GM19395 (cell line): ENCODE measurements around the gene BST1.

Experiments used
- ATAC-seq: cut with Tn5 transposase; IDR thresholded peaks from one replicate; pipeline ENCODE4 v1.9.1; 2021; ENCODE audit warnings: mild to moderate bottlenecking, moderate library complexity; ENCODE audit not compliant: unreplicated experiment

BST1 gene

GRCh38 chr4:15675356-15675755 is 27.5 kb upstream of the BST1 start:
- ATAC-seq = no peak

GRCh38 chr4:15676039-15676438 is 26.8 kb upstream of the BST1 start:
- ATAC-seq = no peak

- no peak for ATAC-seq
These were observed 26.0 kb upstream of the BST1 start for GRCh38 chr4:15676899-15677298.

DNA sequence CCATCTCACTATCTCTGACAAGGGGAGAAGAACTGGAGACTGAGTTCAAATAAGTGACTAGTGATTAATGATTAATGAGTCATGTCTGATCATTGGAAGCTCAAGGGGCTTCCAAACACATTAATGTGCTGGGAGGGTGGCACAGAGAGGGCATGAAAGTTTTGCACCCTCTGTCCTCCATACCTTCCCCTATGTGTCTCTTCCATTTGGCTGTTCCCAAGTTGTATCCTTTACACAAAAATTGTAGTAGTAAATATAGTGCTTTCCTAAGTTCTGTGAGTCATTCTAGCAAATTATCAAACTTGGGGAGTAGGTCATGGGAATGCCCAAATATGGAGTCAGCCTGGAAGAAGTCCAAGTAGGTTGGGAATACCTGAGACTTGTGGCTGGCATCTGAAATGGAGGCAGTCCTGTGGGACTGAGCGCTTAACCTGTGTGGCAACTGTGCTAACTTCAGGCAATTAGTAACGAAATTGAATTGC is 25.3 kb upstream of the BST1 start:
- ATAC-seq = no peak

DNA sequence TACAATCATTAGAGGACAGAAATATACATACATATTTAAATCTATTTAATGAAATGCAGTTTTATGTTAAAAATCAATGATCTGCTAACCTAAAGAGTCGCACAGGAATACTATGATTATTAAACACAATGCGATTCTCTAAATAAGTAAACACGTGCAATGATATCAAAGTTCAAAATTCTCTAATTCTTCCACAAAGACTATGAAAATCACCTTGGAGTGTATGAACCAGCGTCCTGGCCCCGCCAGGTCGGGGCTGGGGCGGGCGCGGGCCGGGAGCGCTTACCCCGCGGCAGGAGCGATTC is 21.8 kb upstream of the BST1 start:
- ATAC-seq = no peak

DNA sequence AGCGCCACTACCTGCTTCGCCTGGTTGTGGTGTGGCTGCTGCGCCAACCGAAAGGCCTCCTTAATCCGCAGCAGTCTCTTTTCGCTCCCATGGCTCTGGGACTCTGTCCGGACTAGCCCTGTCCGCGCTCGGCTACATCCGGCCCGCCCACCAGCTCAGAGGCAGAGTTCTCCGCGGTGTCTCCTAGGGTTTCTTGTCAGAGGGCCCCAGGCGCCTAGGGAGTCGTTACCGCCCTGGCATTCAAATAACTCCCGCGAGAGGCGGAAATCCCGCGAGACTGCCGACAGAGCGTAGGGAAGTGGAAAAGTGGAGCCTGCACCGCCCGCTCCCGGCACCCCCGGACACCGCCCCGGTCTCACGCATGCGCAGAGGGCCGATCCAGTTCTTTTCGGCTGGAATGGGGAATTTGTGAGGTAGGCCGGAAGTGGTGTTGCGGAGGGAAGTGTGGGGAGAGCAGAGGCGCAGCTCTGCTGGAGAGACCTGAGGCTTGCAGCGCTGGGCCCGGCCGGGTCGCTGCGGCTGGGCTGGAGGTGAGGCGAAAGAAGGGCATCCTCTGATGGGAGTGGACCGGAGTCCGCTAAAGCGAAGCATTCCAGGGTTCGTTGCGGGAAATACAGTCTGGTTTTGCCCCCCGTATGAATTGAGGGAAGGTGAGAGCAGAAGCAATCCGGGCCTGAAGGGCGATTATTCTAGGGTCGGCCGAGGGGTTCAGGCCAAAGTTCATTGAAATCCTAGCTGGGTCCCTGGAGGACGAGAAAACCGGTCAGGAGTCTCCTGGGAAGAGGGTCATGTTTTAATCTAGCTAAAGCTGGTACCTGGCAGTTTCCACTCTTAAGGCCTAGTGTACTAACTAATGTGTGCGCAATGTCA is 21.3 kb upstream of the BST1 start, which contains the start of gene FAM200B:
Gene FAM200B, plus strand, starts transcription at position 456 of the 870 bp plus-strand sequence. CDS start 5,151 bp downstream, outside the sequence.
- peak; percentile 91 for ATAC-seq

GRCh38 chr4:15682242-15683142 is 20.4 kb upstream of the BST1 start:
- peak; percentile 13 for ATAC-seq

DNA sequence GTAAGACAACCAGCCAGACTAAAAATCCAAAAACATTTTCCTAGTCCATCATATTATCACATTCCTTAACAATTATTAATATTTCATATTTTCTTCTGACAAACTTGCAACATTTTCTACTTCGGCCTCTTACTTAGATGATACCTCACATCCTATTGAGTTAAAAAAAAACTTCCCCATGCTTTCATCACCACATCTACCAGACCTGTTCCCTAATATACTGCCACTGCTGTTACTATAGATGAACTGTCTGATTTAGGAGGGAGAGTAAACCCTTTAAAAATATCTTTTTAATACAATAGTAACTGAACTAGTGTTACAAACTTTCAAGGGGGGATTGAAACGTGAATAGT is 19.7 kb upstream of the BST1 start:
- no peak for ATAC-seq

- ATAC-seq = no peak
These were observed 18.4 kb upstream of the BST1 start for GRCh38 chr4:15684498-15684897.

DNA sequence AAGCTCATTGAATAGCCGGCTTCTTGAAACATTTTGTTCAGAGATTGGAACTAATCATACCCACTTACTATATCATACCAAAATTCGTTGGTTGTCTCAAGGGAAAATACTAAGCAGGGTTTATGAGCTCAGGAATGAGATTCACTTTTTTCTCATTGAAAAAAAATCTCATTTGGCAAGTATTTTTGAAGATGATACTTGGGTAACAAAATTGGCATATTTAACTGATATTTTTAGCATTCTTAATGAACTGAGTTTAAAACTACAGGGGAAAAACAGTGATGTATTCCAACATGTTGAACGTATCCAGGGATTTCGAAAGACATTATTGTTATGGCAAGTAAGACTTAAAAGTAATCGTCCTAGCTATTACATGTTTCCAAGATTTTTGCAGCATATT is 14.8 kb upstream of the BST1 start:
- no peak for ATAC-seq

DNA sequence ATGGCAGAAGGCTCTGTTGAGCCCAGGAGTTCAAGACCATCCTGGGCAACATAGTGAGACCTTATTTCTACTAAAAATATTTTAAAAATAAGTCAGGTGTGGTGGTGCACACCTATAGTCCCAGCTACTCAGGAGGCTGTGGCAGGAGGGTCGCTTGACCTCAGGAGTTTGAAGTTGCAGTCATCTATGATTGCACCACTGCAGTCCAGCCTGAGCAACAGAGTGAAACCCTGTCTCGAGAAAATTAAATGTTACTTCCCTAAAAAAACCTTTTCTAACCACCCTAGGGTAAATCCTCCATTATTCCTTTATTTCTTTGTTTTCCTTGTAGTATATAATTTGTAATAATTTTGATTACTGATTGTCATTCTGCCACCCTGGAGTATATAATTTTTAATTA is 13.3 kb upstream of the BST1 start:
- ATAC-seq = no peak

- no peak for ATAC-seq
These were observed 12.7 kb upstream of the BST1 start for GRCh38 chr4:15690020-15690809.

DNA sequence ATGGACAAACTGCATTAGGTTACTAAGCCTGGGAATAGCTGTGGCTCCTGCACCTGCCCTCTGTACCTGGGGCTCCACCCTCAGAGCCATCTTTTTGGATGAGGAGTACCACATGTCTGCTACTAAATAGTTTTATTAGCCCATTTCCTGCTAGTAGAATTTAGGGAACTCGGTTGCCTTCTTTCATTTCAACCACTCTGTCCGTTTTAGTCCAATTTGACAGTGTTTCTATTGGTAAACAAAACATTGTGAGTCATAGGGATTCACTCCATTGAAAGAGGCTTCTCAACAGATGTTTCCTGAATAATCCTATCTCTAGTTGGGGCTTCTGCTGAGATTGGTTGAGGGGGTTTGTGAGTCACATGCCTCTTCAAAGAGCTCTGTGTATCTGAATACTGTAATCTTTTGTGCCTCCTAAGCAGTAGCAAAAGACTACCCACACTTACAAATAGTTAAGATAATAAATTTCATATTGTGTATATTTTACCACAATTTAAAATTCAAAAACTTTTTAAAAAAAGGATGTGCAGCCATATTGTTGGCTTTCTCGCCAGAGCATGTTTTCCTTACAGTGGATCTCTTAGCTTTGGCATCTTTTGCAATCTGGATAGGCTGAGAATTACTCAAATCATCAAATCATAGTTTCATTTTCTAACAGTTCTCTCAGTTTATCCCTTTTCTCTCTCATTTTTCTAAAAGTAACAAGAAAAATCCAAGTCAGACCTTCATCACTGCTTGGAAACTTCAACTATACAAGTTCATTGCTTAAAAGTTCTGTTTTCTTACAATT is 11.3 kb upstream of the BST1 start:
- no peak for ATAC-seq

- ATAC-seq = no peak
These were observed 10.3 kb upstream of the BST1 start for GRCh38 chr4:15692602-15693001.

- no peak for ATAC-seq
These were observed 8.4 kb upstream of the BST1 start for GRCh38 chr4:15694431-15694830.

DNA sequence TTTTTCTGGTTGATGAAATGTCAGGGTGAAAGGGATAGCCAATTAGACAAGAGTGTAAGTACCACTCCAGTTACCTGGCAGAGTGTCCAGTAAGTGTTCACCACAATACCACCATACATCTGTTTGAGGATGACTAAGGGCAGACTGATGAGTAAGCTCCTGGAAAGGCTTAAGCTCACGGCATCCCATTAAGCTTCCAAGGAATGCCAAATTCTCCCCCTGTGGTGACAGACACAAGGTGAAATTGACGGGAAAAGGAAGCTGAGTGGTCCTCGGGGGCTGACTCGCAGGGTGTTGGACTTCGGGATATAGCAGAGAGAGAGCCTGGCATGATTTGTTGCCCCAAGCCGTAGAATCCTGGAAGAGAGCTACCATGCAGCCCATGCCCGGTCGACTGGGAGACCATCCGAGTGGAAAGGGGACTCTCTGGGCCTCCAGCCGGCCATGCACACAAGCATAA is 7.6 kb upstream of the BST1 start:
- no peak for ATAC-seq

DNA sequence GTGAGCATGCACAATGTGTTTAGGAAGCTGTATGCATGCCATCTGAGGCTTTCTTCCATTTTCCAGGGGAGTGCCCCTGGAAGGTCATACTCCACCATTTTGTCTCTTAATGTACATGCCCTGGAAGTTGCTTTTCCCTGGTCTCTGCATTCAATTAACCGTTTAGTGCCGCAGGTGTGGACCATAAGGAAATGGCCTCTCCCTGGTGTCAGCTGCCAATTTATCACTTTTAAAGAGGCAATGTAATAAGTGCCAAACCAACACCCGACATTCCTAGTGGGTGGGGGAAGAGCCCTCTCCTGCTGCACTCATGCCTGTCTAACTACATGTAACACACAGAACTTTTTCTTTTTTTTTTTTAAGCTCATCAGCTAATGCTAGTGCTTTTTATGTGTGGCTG is 7.1 kb upstream of the BST1 start:
- no peak for ATAC-seq

GRCh38 chr4:15696866-15697265 is 6.0 kb upstream of the BST1 start:
- ATAC-seq = no peak

GRCh38 chr4:15703439-15703838 is 574 bp downstream of the BST1 start:
- ATAC-seq = no peak

DNA sequence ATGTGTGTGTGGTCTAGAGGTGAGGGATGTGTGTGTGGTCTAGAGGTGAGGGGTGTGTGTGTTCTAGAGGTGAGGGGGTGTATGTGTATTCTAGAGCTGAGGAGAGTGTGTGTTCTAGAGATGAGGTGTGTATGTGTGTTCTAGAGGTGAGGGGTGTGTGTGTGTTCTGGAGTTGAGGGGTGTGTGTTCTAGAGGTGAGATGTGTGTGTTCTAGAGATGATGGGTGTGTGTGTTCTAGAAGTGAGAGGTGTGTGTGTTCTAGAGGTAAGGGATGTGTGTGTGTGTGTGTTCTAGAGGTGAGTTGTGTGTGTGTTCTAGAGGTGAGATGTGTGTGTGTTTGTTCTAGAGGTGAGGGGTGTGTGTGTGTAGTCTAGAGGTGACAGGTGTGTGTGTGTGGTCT is 1.3 kb downstream of the BST1 start:
- ATAC-seq = no peak
